ENCODE results near the gene SEC62.
A peak's percentile ranks its signal among the peaks of the same experiment; 100 is the strongest.

SEC62 gene

GRCh38 chr3:170022336-170022735 is 55.7 kb downstream of the SEC62 start:
- DNase-seq: no peak

DNA sequence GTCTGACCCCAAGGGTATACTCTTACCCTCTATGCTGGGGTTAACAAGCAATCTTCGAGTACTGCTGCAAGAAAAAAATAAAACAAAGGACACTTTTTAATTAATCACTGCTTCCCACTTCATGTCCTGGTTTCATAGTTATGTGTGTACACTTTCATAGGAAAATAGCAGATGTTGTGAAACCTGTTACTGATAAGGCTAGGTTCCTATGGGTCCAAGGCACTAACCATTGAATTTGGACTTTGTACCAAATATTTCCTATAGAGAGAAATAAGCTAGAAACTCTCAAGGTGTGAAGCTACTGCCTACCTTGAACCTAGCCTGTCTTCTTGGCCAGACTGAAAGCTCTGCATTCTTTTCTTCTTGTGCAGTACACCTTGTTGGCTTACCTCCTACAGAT is 56.6 kb downstream of the SEC62 start:
- DNase-seq: no peak

- no peak for DNase-seq
Observed at GRCh38 chr3:170024581-170024980, 58.0 kb downstream of the SEC62 start.

GRCh38 chr3:170027233-170028102 is 60.9 kb downstream of the SEC62 start:
- no peak for DNase-seq

GRCh38 chr3:170033489-170033888 is 66.9 kb downstream of the SEC62 start:
- DNase-seq: no peak

- DNase-seq: peak; percentile 92
Observed at GRCh38 chr3:170037463-170038433, 71.1 kb downstream of the SEC62 start, which contains the start of gene GPR160. GPR160 (plus strand) TSS chr3:170037995; CDS start chr3:170083973, 45,978 bp downstream.

GRCh38 chr3:170038434-170039110 is 72.0 kb downstream of the SEC62 start:
- DNase-seq: peak; percentile 65

GRCh38 chr3:170040418-170040817 is 73.8 kb downstream of the SEC62 start:
- peak; percentile 72 for DNase-seq

DNA sequence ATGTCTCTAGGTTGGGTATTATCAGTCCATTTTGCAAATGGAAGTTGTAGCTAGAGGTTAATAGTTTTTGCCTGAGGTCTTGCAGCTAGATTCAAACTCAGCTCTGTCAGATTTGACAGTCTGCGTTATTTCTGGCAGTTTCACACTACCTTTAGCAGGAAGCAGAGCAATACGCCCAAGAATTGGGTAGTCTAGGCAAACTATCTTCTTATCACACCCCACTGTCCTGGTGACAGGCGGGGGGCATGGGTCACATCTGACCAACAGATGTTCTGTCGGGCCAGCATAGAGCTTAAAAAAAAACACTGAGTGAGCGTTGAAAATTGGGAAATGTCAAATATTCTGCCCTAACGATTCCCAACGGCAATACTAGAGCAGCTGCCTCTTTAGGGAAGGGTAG is 76.9 kb downstream of the SEC62 start:
- no peak for DNase-seq

GRCh38 chr3:170044271-170044670 is 77.7 kb downstream of the SEC62 start:
- DNase-seq: no peak

DNA sequence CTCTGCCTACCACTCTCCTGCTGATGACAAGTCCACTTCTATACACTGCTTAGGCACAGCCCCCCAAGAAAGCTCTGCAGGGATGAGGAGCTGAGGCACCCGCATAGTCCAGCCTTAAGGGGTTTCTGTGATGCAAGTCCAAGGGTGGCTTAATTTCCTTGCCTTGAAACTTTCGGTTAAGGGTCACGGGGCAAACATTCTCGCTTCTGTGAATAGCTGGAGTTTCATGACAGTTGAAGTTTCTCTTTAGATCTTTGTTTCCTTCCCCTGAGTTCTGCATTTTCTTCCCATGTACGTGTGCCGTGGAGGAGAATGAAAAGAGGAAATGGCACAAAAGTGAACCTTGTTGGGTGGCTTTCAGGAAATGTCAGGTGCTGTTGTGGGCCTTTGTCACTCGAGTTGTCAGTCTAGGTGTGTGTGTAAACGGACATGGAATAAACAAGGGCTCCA is 78.2 kb downstream of the SEC62 start:
- DNase-seq: no peak

DNA sequence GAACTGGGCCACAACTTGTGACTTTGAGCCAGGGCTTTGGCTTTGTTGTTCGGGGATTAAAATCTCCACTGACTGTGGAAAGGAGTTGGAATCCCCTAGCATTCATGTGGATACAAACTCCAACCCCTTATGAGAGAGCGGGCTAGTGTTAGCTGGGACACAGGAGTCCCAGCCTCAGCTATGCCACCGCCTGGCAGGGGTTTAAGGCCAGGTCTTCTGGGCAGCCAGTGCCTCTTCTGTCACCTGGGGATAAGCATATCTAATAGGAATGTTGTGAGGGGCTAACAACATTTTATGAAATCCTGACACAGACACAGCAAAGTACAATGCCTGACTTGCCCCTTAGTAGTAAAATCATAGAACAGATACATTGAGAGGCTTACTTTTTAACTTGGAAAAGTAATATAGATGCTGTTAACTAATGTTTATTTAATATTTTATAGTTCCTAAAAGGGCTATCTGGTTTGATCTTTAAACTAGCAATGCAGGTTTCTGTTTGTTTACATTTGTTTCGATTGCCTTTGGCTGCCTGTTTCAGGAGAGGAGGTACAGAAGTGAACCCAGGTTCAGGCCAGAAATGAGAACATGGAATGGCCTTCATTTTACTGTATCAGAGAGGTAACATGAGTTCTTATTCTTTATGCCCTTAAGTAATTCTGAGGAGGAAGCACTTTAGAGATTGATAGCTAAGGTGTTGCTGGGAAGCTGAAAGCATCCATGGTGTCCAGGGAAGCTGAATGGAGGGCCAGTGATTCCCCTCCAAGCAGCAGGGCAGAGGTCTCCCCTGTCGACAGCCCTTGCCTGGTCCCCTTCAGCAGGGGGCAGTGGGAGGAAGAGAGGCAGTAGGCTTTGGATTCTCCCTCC is 79.9 kb downstream of the SEC62 start:
- DNase-seq: no peak

GRCh38 chr3:170047133-170047404 is 80.5 kb downstream of the SEC62 start:
- DNase-seq: no peak

Data from NCI-H82 (cell line).